VCaP (cell line): Measurements from ENCODE around the gene PODXL.

ENCODE experiments used
- H3K27ac ChIP-seq: fragments of 450-650 bp; 2 replicates; pipeline ENCODE4 v1.5.1; 2017
- CTCF ChIP-seq: fragments of 450-650 bp; conservative IDR thresholded peaks from 2 replicates; pipeline ENCODE4 v1.5.1; 2017; ENCODE audit warnings: mild to moderate bottlenecking, moderate library complexity

PODXL gene

GRCh38 chr7:131556053-131556908 lies at the start of gene PODXL:
TSS of gene PODXL (minus strand) at chr7:131556628. CDS start at chr7:131556359, 269 bp downstream.
- peak within 1 kb of the TSS; percentile 78; the same call in 1 of the 2 replicates for H3K27ac ChIP-seq
- no peak for TF ChIP-seq CTCF

- peak overlapping the region; percentile 17; the same call in 1 of the 2 replicates for H3K27ac ChIP-seq
- no peak for TF ChIP-seq CTCF
These were observed 49.0 kb upstream of the PODXL start for GRCh38 chr7:131605280-131605878.

GRCh38 chr7:131604841-131605279 lies 48.4 kb upstream of the PODXL start:
- TF ChIP-seq CTCF, result no peak
- H3K27ac ChIP-seq, result no peak overlapping the region

- no peak for TF ChIP-seq CTCF
- no peak overlapping the region for H3K27ac ChIP-seq
These were observed 47.5 kb upstream of the PODXL start for GRCh38 chr7:131603932-131604331.

- H3K27ac ChIP-seq, result no peak overlapping the region
- no peak for TF ChIP-seq CTCF
These were observed 46.6 kb upstream of the PODXL start for GRCh38 chr7:131602994-131603372.

- TF ChIP-seq CTCF, result no peak
- H3K27ac ChIP-seq, result no peak overlapping the region
These were observed 46.0 kb upstream of the PODXL start for GRCh38 chr7:131602304-131602993.
